Kidney (tissue), 14 donors: ENCODE data around the gene BMP10. TPM values are rescaled to one million over a fixed set of nuclear protein-coding genes. Genes with fewer than 3 reads are reported as not detected.

ENCODE experiments used
- DNase-seq, 5 donors: peaks; one replicate each; pipeline ENCODE4 v3.0.0-alpha.2; 2013 to 2020
- FAIRE-seq: peaks from 2 replicates; lab custom pipeline; 2012; peaks lifted over from hg19 to GRCh38; lab: Jason Lieb, UNC
- H3K27ac ChIP-seq, 2 donors: one replicate each; pipeline ENCODE4 v1.7.0; 2013; ENCODE audit warnings: low read depth in 2 of 2, low read length in 2 of 2, inconsistent platforms in 1 of 2
- H3K27me3 ChIP-seq: one replicate; pipeline ENCODE4 v1.7.1; 2013; ENCODE audit warnings: low read length, inconsistent platforms; ENCODE audit not compliant: control insufficient read depth, insufficient read depth
- H3K36me3 ChIP-seq, 3 donors: one replicate each; pipeline versions ENCODE4 v1.7.0 to v1.7.1; 2013; ENCODE audit warnings: low read length in 3 of 3, control low read depth in 1 of 3, inconsistent platforms in 1 of 3; ENCODE audit not compliant: insufficient read depth in 3 of 3, control insufficient read depth in 2 of 3
- H3K4me1 ChIP-seq, 3 donors: one replicate each; pipeline versions ENCODE4 v1.7.0 to v1.7.1; 2013; ENCODE audit warnings: low read length in 3 of 3, inconsistent platforms in 1 of 3, low read depth in 1 of 3; ENCODE audit not compliant: control insufficient read depth in 2 of 3, insufficient read depth in 2 of 3
- H3K4me3 ChIP-seq, 3 donors: one replicate each; pipeline versions ENCODE4 v1.7.0 to v1.8.1; 2013; ENCODE audit warnings: low read length in 3 of 3, control low read depth in 1 of 3, inconsistent platforms in 1 of 3
- H3K9ac ChIP-seq, 3 donors: one replicate each; pipeline versions ENCODE4 v1.7.0 to v1.7.1; 2013; ENCODE audit warnings: low read length in 3 of 3, control low read depth in 1 of 3, inconsistent platforms in 1 of 3
- H3K9me3 ChIP-seq, 3 donors: one replicate each; pipeline versions ENCODE4 v1.7.0 to v1.7.1; 2013; ENCODE audit warnings: low read length in 3 of 3, control low read depth in 1 of 3, inconsistent platforms in 1 of 3; ENCODE audit not compliant: control insufficient read depth in 2 of 3, insufficient read depth in 1 of 3
- intact Hi-C: fragments of 100-400 bp; cut with DNase I; formaldehyde crosslinking; loops from one replicate; pipeline ENCODE4 v1.11.1; 2022
- polyA plus RNA-seq: library from polyadenylated mRNA; stranded (reverse); fragments of 350-450 nt; fragmentation: Illumina TruSeq; extraction: RNeasy Lipid Tissue Mini Kit (QIAGEN cat#74804); gene quantifications from one replicate; pipeline ENCODE4 v1.2.3, GENCODE V29; 2014; ENCODE audit warnings: low read depth, low replicate concordance; ENCODE audit not compliant: insufficient read depth
- total RNA-seq: library from RNA; stranded (reverse); fragmentation: NEBNext Ultra II Directional; extraction: Animal tissue kit (Norgen Biotek cat#: 25700); gene quantifications from one replicate; pipeline ENCODE4 v1.2.1, GENCODE V29; 2021
- TF ChIP-seq, protein P1 (sequence below): IDR thresholded peaks from 3 replicates; pipeline ENCODE4 v1.5.1; 2012; ENCODE audit warnings: mild to moderate bottlenecking, moderate library complexity, borderline replicate concordance; ENCODE audit not compliant: insufficient read depth; ENCODE audit errors: extremely low read depth
- donor health status: control.
- donor health status: control.
- donor health status: control.
- donor health status: control.
- donor health status: control.
- donor health status: DM: yes; HTN: yes; CAD: no.
- donor health status: Normal renal cell carcinoma (clear cell type).

BMP10 gene
- total and polyA plus RNA-seq, 2 donors from 2014 or later, result not detected

- H3K27me3 ChIP-seq, result no peaks in the 10 kb centered on the region
- FAIRE-seq (no peak), DNase-seq (no peak)
- H3K4me1 ChIP-seq, result peaks cover 0 to 3% (median 0%) of the 10 kb centered on the region in 3 donors
- no peak overlapping the region for H3K4me3 ChIP-seq
- H3K36me3 ChIP-seq, result no peaks in the 10 kb centered on the region
- intact Hi-C loops, result loop anchor here (10.0 kb wide), 1 partner anchor 166 kb away; no protein-coding TSS in a partner anchor
- no peak overlapping the region for H3K9ac ChIP-seq
- TF ChIP-seq, protein P1, sequence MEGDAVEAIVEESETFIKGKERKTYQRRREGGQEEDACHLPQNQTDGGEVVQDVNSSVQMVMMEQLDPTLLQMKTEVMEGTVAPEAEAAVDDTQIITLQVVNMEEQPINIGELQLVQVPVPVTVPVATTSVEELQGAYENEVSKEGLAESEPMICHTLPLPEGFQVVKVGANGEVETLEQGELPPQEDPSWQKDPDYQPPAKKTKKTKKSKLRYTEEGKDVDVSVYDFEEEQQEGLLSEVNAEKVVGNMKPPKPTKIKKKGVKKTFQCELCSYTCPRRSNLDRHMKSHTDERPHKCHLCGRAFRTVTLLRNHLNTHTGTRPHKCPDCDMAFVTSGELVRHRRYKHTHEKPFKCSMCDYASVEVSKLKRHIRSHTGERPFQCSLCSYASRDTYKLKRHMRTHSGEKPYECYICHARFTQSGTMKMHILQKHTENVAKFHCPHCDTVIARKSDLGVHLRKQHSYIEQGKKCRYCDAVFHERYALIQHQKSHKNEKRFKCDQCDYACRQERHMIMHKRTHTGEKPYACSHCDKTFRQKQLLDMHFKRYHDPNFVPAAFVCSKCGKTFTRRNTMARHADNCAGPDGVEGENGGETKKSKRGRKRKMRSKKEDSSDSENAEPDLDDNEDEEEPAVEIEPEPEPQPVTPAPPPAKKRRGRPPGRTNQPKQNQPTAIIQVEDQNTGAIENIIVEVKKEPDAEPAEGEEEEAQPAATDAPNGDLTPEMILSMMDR, result no peak
- no peaks in the 10 kb centered on the region for H3K9me3 ChIP-seq
- H3K27ac ChIP-seq, result no peak overlapping the region
Measured at GRCh38 chr2:68911246-68911645, 40.0 kb upstream of the BMP10 start.

- intact Hi-C loops, result loop anchor here (10.0 kb wide), 1 partner anchor 165 kb away; no protein-coding TSS in a partner anchor
- Histone ChIP-seq H3K9me3 (no peaks in the 10 kb centered on the region), H3K27ac (no peak overlapping the region), H3K4me3 (no peak overlapping the region), H3K4me1 (peaks cover 0 to 3% (median 0%) of the 10 kb centered on the region in 3 donors), H3K27me3 (no peaks in the 10 kb centered on the region), H3K36me3 (no peaks in the 10 kb centered on the region), H3K9ac (no peak overlapping the region)
- TF ChIP-seq, protein P1, result peak; percentile 88
- peak in 4 of 5 donors; percentile 65 to 86 (median 72) for DNase-seq
- no peak for FAIRE-seq
Measured at GRCh38 chr2:68909793-68910674, 38.8 kb upstream of the BMP10 start.

- Histone ChIP-seq H3K36me3 (no peaks in the 10 kb centered on the region), H3K9me3 (no peaks in the 10 kb centered on the region), H3K4me1 (peaks cover 0 to 3% (median 0%) of the 10 kb centered on the region in 3 donors), H3K27me3 (no peaks in the 10 kb centered on the region), H3K27ac (no peak overlapping the region), H3K9ac (no peak overlapping the region), H3K4me3 (no peak overlapping the region)
- DNase-seq, result peak in 2 of 5 donors; percentile 19 to 89
- intact Hi-C loops, result no loop called here
- FAIRE-seq, result no peak
- TF ChIP-seq, protein P1, result no peak
Measured at GRCh38 chr2:68908392-68908970, 37.3 kb upstream of the BMP10 start.
